NCI-H526 (cell line): Measurements from ENCODE around the gene KCNIP1.

Source experiments
- DNase-seq, 2 experiments: peaks; one replicate each; lab custom pipeline; 2025; lab: John Stamatoyannopoulos, UW

KCNIP1 gene

GRCh38 chr5:170642066-170642735 is 138.4 kb downstream of the KCNIP1 start:
- DNase-seq: no peak

- DNase-seq: no peak
Observed at GRCh38 chr5:170642776-170643436, 139.1 kb downstream of the KCNIP1 start.

- no peak for DNase-seq
Observed at GRCh38 chr5:170643591-170643990, 139.8 kb downstream of the KCNIP1 start.

- DNase-seq: no peak
Observed at GRCh38 chr5:170644501-170644900, 140.7 kb downstream of the KCNIP1 start.

GRCh38 chr5:170648541-170648940 is 144.7 kb downstream of the KCNIP1 start:
- DNase-seq: no peak

GRCh38 chr5:170650850-170651249 is 147.0 kb downstream of the KCNIP1 start:
- DNase-seq: no peak

GRCh38 chr5:170651604-170652277 is 147.9 kb downstream of the KCNIP1 start:
- DNase-seq: no peak

- DNase-seq: no peak
Observed at GRCh38 chr5:170655476-170655875, 151.7 kb downstream of the KCNIP1 start.

GRCh38 chr5:170655920-170656319 is 152.1 kb downstream of the KCNIP1 start:
- DNase-seq: no peak

- no peak for DNase-seq
Observed at GRCh38 chr5:170656346-170656745, 152.5 kb downstream of the KCNIP1 start.

- DNase-seq: no peak
Observed at GRCh38 chr5:170660531-170660930, 156.7 kb downstream of the KCNIP1 start.

- DNase-seq: no peak
Observed at GRCh38 chr5:170662966-170663365, 159.1 kb downstream of the KCNIP1 start.

- DNase-seq: no peak
Observed at GRCh38 chr5:170678811-170679210, 175.0 kb downstream of the KCNIP1 start.

GRCh38 chr5:170681013-170681433 is 177.2 kb downstream of the KCNIP1 start:
- DNase-seq: peak in 1 of 2 experiments; percentile 28

- DNase-seq: peak in 1 of 2 experiments; percentile 29
Observed at GRCh38 chr5:170691657-170692056, 187.8 kb downstream of the KCNIP1 start.

GRCh38 chr5:170693701-170694100 is 189.9 kb downstream of the KCNIP1 start:
- no peak for DNase-seq

GRCh38 chr5:170694911-170695310 is 191.1 kb downstream of the KCNIP1 start:
- no peak for DNase-seq

- no peak for DNase-seq
Observed at GRCh38 chr5:170697031-170697430, 193.2 kb downstream of the KCNIP1 start.

- DNase-seq: no peak
Observed at GRCh38 chr5:170700503-170700902, 196.7 kb downstream of the KCNIP1 start.

- DNase-seq: no peak
Observed at GRCh38 chr5:170701334-170701733, 197.5 kb downstream of the KCNIP1 start.

- DNase-seq: no peak
Observed at GRCh38 chr5:170704417-170705192, 200.8 kb downstream of the KCNIP1 start.

GRCh38 chr5:170709640-170710039 is 205.8 kb downstream of the KCNIP1 start:
- DNase-seq: no peak
